ENCODE results near the gene PDE4D.

Gene PDE4D

GRCh38 chr5:59496524-59497134 is 396.9 kb downstream of the PDE4D start:
- TF ChIP-seq CTCF (IDR thresholded peaks at IDR 0.05; ENCODE audit: extremely low read depth, missing control alignments), result peak; percentile 55
- DNase-seq (ENCODE audit: low spot score), result peak; percentile 16

- TF ChIP-seq CTCF (IDR thresholded peaks at IDR 0.05; ENCODE audit: extremely low read depth, missing control alignments), result no peak
- DNase-seq (ENCODE audit: low spot score), result no peak
These were observed 401.6 kb downstream of the PDE4D start for GRCh38 chr5:59491945-59492344.

GRCh38 chr5:59489551-59489950 is 404.0 kb downstream of the PDE4D start:
- no peak for DNase-seq (ENCODE audit: low spot score)
- TF ChIP-seq CTCF (IDR thresholded peaks at IDR 0.05; ENCODE audit: extremely low read depth, missing control alignments), result no peak

GRCh38 chr5:59487772-59488729 is 405.5 kb downstream of the PDE4D start:
- TF ChIP-seq CTCF (IDR thresholded peaks at IDR 0.05; ENCODE audit: extremely low read depth, missing control alignments), result no peak
- DNase-seq (ENCODE audit: low spot score), result no peak

GRCh38 chr5:59487068-59487686 is 406.3 kb downstream of the PDE4D start:
- DNase-seq (ENCODE audit: low spot score), result no peak
- no peak for TF ChIP-seq CTCF (IDR thresholded peaks at IDR 0.05; ENCODE audit: extremely low read depth, missing control alignments)

GRCh38 chr5:59486508-59486907 is 407.0 kb downstream of the PDE4D start:
- DNase-seq (ENCODE audit: low spot score), result no peak
- TF ChIP-seq CTCF (IDR thresholded peaks at IDR 0.05; ENCODE audit: extremely low read depth, missing control alignments), result no peak

Measured in GM20000 (cell line).